Inflammatory macrophage treated with lipopolysaccharide for 4 hours (primary cell): ENCODE measurements around the gene ASPSCR1.

Source experiments
- DNase-seq: peaks from one replicate; pipeline ENCODE4 v3.0.0-alpha.2; 2020

Gene ASPSCR1

GRCh38 chr17:82047379-82047778 lies 70.0 kb downstream of the ASPSCR1 start:
- no peak for DNase-seq

GRCh38 chr17:82047914-82048570 lies 70.6 kb downstream of the ASPSCR1 start:
- DNase-seq, result no peak

GRCh38 chr17:82048571-82048971 lies 71.1 kb downstream of the ASPSCR1 start:
- no peak for DNase-seq

- DNase-seq, result no peak
These were observed 71.7 kb downstream of the ASPSCR1 start for GRCh38 chr17:82049106-82049505.

- no peak for DNase-seq
These were observed 72.1 kb downstream of the ASPSCR1 start for GRCh38 chr17:82049521-82049971.

- DNase-seq, result no peak
These were observed 72.8 kb downstream of the ASPSCR1 start for GRCh38 chr17:82050152-82050760.

GRCh38 chr17:82050761-82051641 lies 73.6 kb downstream of the ASPSCR1 start:
- DNase-seq, result no peak

DNA sequence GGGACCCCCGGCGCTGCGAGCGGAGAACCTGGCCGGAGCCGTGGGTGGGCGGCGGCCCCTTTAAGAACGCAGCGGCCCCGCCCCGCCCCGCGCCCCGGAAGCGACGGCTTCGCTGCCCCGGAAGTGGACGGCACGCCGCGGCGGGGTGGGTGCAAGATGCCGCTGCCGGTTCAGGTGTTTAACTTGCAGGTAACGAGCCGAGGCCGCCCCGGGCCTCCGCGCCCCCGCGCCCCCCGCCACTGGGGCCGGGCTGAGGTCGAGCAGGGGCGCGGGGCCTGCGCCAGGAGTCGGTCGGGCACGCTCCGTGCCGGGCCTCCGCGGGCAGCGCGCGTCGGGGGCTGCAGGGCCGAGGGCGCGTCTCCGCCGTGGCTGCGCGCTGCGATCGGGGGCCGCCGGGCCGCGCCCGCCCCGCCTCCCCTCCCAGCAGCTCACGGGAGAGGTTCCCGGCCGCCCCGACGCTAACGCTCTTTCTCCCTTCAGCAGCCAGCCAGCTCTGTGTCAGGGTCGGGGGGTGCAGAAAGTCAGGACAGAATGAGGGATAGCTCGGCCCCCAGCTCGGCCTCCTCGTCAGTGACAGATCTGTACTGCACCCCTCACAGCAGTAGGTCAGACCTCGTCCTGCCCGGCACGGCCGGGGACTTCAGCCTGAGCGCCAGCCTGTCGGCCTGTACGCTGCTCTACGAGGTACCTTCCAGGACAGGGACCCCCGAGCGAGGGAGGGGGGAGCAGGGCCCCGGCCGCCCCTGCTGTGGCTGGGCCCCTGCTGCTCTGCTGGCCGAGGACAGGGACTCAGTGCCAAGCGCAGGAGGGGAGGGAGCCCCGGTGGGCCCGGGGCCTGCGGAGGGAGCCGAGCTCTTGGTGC lies 74.6 kb downstream of the ASPSCR1 start, which contains the start of the genes GPS1 and RFNG:
TSS of gene GPS1 (plus strand) at position 123 of the 862 bp plus-strand sequence. CDS start at position 157, 34 bp downstream.
TSS of gene RFNG (minus strand) at position 36 of the 862 bp plus-strand sequence. CDS start 45 bp downstream, outside the sequence.
- peak; percentile 70 for DNase-seq

- DNase-seq, result no peak
These were observed 75.2 kb downstream of the ASPSCR1 start for GRCh38 chr17:82052638-82053059.

DNA sequence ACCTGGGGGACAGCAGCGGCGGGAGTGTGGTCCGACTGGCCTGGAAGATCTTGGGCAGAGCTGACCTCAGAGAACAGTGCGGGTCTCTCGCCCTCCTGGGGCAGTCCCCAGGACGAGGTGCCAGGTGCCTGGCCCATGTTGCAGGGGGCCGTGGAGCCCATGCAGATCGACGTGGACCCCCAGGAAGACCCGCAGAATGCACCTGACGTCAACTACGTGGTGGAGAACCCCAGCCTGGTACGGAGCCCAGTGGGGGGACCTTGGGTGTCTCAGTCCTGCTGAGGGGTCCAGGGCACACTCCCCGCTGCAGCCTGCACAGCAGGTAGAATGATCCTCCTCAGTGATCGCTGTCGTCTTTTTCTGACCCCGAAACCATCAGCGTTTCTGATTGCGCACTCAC lies 75.7 kb downstream of the ASPSCR1 start:
- DNase-seq, result no peak

GRCh38 chr17:82053556-82054263 lies 76.3 kb downstream of the ASPSCR1 start:
- no peak for DNase-seq

- DNase-seq, result no peak
These were observed 77.1 kb downstream of the ASPSCR1 start for GRCh38 chr17:82054351-82055022.

- DNase-seq, result no peak
These were observed 77.9 kb downstream of the ASPSCR1 start for GRCh38 chr17:82055023-82055964.

DNA sequence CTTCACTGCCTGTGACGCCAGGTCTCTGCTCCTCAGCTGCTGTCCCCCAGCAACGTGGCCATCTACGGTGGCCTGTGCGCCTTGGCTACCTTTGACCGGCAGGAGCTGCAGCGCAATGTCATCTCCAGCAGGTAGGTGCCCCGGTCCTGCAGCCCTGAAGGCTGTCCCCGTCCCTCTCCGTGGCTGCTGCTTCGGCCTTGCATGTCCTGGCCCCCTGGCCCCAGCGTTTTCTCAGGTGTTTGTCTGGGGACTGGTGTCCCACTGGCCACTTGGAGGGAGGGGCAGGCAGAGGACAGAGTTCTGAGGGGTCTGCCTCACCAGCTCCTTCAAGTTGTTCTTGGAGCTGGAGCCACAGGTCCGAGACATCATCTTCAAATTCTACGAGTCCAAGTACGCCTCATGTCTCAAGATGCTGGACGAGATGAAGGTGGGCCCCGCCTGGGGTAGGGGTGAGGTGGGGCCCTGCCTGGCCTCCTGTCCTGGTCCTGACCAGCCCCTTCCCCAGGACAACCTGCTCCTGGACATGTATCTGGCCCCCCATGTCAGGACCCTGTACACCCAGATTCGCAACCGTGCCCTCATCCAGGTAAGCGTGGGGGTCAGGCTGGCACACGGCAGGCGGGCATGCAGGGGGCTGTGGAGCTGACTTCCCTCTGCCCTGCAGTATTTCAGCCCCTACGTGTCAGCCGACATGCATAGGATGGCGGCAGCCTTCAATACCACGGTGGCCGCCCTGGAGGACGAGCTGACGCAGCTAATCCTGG lies 78.7 kb downstream of the ASPSCR1 start:
- DNase-seq, result no peak

DNA sequence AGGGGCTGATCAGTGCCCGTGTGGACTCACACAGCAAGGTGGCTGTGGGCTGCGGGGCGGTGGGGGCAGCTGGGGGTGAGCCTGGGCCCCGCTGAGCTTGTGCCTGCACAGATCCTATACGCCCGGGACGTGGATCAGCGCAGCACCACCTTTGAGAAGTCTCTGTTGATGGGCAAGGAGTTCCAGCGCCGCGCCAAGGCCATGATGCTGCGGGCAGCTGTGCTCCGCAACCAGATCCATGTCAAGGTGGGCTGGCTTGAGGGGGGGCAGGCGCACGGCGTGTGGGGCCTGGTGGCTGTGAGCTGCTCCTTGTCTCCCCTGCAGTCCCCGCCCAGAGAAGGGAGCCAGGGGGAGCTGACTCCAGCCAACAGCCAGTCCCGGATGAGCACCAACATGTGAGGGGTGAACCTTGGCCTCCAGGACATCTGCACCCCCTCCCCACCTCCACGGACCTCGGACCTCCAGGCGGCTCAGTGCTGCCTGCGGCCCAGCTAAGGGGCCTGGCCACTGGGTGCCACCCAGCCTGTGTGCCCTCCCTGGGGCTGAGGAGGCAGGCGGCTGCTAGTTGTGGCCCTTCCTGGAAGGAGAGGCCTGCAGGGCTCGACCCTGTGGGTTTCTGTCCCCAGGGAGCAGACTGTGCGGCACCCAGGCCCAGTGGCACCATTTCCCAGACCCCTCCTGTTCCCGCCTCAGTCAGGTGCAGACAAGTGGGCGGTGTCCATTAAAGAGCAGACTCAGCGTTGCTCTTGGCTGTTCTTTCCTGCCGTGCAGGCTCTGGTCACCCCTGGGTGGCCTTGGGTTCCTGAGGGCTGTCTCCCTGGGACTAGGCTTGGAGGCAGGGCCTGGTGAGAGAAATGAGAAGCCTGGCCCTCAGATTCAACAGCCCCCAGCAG lies 79.5 kb downstream of the ASPSCR1 start:
- no peak for DNase-seq

GRCh38 chr17:82058230-82058854 lies 80.9 kb downstream of the ASPSCR1 start:
- DNase-seq, result no peak

GRCh38 chr17:82058855-82059249 lies 81.4 kb downstream of the ASPSCR1 start:
- DNase-seq, result no peak
